ENCODE measurements around the gene ADCY4. TPM values are rescaled to one million over a fixed set of nuclear protein-coding genes. Genes with fewer than 3 reads are reported as not detected.
A peak's percentile ranks its signal among the peaks of the same experiment; 100 is the strongest.

Gene ADCY4
- total RNA-seq, 1 experiment from 2014 or later = 1.1 TPM

DNA sequence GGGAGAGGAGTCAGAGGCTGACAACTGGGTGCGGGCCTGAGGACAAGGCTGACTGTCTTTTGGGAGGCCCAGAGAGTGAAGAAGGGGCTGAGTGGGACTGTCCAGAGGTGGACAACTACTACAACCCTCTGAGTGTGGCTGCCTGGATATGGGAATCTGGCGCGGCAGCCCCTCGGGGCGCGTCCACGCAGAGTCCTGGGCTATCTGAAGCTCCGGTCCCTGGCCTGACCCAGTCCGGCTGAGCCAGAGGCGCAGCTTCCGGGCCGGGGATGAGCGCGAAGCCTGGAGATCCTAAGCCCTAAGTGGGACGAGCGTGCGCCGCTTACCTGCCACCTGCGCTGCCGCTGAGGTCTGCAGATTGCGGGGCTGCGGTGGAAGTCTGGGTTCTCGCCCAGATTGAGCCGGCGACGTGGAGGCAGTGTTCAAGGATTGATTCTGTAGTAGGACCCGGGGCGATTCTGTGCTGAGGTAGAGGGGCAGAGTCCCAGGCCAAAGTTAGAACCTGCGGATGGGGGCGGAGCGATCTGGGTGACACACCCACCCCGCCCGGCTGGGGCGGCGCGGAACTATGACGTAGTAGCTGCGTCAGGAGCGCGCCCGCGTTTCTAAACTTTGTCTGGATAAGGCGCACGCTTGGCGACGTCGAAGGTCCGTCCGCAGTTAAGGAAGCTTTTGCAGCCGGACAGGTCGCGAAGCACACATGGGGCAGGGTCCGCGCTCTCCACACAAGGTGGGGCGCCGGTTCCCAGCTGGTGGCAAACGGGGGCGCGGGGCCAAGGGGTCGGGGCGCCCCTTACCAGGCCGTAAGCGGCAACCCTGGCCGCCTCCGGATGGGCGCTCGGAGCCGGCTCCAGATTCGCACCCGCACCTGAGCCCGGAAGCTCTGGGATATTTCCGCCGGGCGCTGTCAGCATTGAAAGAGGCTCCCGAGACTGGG is 35.3 kb downstream of the ADCY4 start, which contains the start of the genes DHRS1 and NOP9 (continued):
- no peak for TF ChIP-seq GRHL2 (CRISPR knock-in tag; IDR thresholded peaks at IDR 0.05; ENCODE audit: insufficient replicate concordance, severe bottlenecking)
- TF ChIP-seq ZNF232 (CRISPR knock-in tag; IDR thresholded peaks at IDR 0.05) = 0 out of 2 replicates have a peak, but pooled peaks have one; percentile 44
- TF ChIP-seq FOXP4 (CRISPR knock-in tag; IDR thresholded peaks at IDR 0.05) = peak; percentile 57; the same call in 1 of the 2 replicates
- TF ChIP-seq, protein P1, sequence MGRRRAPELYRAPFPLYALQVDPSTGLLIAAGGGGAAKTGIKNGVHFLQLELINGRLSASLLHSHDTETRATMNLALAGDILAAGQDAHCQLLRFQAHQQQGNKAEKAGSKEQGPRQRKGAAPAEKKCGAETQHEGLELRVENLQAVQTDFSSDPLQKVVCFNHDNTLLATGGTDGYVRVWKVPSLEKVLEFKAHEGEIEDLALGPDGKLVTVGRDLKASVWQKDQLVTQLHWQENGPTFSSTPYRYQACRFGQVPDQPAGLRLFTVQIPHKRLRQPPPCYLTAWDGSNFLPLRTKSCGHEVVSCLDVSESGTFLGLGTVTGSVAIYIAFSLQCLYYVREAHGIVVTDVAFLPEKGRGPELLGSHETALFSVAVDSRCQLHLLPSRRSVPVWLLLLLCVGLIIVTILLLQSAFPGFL (CRISPR knock-in tag; IDR thresholded peaks at IDR 0.05; ENCODE audit: borderline replicate concordance) = no peak
- TF ChIP-seq ZNF416 (CRISPR knock-in tag; IDR thresholded peaks at IDR 0.05) = no peak
- TF ChIP-seq SMAD3 (CRISPR knock-in tag; IDR thresholded peaks at IDR 0.05; ENCODE audit: borderline replicate concordance) = no peak; the same call in 1 of the 2 replicates
- TF ChIP-seq, protein P2, sequence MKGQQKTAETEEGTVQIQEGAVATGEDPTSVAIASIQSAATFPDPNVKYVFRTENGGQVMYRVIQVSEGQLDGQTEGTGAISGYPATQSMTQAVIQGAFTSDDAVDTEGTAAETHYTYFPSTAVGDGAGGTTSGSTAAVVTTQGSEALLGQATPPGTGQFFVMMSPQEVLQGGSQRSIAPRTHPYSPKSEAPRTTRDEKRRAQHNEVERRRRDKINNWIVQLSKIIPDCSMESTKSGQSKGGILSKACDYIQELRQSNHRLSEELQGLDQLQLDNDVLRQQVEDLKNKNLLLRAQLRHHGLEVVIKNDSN (CRISPR knock-in tag; IDR thresholded peaks at IDR 0.05) = peak; percentile 47; the same call in 1 of the 2 replicates
- no peak for TF ChIP-seq CDX4 (CRISPR knock-in tag; IDR thresholded peaks at IDR 0.05; ENCODE audit: borderline replicate concordance)
- TF ChIP-seq, protein P3, sequence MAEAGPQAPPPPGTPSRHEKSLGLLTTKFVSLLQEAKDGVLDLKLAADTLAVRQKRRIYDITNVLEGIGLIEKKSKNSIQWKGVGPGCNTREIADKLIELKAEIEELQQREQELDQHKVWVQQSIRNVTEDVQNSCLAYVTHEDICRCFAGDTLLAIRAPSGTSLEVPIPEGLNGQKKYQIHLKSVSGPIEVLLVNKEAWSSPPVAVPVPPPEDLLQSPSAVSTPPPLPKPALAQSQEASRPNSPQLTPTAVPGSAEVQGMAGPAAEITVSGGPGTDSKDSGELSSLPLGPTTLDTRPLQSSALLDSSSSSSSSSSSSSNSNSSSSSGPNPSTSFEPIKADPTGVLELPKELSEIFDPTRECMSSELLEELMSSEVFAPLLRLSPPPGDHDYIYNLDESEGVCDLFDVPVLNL (CRISPR knock-in tag; IDR thresholded peaks at IDR 0.05; ENCODE audit: borderline replicate concordance, low read depth) = no peak
- TF ChIP-seq ZNF263 (CRISPR knock-in tag; IDR thresholded peaks at IDR 0.05; ENCODE audit: low read depth) = no peak
- TF ChIP-seq IRF2 (CRISPR knock-in tag; IDR thresholded peaks at IDR 0.05; ENCODE audit: borderline replicate concordance, low read depth) = no peak
- no peak for TF ChIP-seq NFATC4 (CRISPR knock-in tag; IDR thresholded peaks at IDR 0.05)
- TF ChIP-seq, protein P4, sequence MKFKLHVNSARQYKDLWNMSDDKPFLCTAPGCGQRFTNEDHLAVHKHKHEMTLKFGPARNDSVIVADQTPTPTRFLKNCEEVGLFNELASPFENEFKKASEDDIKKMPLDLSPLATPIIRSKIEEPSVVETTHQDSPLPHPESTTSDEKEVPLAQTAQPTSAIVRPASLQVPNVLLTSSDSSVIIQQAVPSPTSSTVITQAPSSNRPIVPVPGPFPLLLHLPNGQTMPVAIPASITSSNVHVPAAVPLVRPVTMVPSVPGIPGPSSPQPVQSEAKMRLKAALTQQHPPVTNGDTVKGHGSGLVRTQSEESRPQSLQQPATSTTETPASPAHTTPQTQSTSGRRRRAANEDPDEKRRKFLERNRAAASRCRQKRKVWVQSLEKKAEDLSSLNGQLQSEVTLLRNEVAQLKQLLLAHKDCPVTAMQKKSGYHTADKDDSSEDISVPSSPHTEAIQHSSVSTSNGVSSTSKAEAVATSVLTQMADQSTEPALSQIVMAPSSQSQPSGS (CRISPR knock-in tag; IDR thresholded peaks at IDR 0.05; ENCODE audit: borderline replicate concordance, low read depth) = no peak
- TF ChIP-seq ZNF281 (CRISPR knock-in tag; IDR thresholded peaks at IDR 0.05) = no peak
- no peak for TF ChIP-seq GTF2I (CRISPR knock-in tag; conservative IDR thresholded peaks at IDR 0.05)
- TF ChIP-seq, protein P5, sequence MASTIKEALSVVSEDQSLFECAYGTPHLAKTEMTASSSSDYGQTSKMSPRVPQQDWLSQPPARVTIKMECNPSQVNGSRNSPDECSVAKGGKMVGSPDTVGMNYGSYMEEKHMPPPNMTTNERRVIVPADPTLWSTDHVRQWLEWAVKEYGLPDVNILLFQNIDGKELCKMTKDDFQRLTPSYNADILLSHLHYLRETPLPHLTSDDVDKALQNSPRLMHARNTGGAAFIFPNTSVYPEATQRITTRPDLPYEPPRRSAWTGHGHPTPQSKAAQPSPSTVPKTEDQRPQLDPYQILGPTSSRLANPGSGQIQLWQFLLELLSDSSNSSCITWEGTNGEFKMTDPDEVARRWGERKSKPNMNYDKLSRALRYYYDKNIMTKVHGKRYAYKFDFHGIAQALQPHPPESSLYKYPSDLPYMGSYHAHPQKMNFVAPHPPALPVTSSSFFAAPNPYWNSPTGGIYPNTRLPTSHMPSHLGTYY (CRISPR knock-in tag; IDR thresholded peaks at IDR 0.05) = no peak
- TF ChIP-seq, protein P6, sequence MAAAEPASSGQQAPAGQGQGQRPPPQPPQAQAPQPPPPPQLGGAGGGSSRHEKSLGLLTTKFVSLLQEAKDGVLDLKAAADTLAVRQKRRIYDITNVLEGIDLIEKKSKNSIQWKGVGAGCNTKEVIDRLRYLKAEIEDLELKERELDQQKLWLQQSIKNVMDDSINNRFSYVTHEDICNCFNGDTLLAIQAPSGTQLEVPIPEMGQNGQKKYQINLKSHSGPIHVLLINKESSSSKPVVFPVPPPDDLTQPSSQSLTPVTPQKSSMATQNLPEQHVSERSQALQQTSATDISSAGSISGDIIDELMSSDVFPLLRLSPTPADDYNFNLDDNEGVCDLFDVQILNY (CRISPR knock-in tag; IDR thresholded peaks at IDR 0.05) = peak; percentile 60
- no peak for TF ChIP-seq MYBL2 (CRISPR knock-in tag; IDR thresholded peaks at IDR 0.05)
- peak; percentile 44; the same call in 1 of the 2 replicates for TF ChIP-seq TEAD1 (CRISPR knock-in tag; IDR thresholded peaks at IDR 0.05)
- TF ChIP-seq, protein P7, sequence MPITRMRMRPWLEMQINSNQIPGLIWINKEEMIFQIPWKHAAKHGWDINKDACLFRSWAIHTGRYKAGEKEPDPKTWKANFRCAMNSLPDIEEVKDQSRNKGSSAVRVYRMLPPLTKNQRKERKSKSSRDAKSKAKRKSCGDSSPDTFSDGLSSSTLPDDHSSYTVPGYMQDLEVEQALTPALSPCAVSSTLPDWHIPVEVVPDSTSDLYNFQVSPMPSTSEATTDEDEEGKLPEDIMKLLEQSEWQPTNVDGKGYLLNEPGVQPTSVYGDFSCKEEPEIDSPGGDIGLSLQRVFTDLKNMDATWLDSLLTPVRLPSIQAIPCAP (CRISPR knock-in tag; IDR thresholded peaks at IDR 0.05) = no peak
- TF ChIP-seq CREM (CRISPR knock-in tag; IDR thresholded peaks at IDR 0.05) = peak; percentile 99
- no peak for TF ChIP-seq TEAD4 (CRISPR knock-in tag; IDR thresholded peaks at IDR 0.05)
- no peak for TF ChIP-seq ZMAT4 (CRISPR knock-in tag; IDR thresholded peaks at IDR 0.05)

Data from WTC11 (cell line).